Right forelimb (tissue), 1 donor: ENCODE results near the gene ZNG1C.
"Not testable (repeated sequence)": the region's sequence is repeated elsewhere in the genome, so short reads cannot be mapped to it uniquely, and the experiment has no call there.

Experiments used
- DNase-seq: peaks from one replicate; pipeline ENCODE4 v3.0.0-alpha.2; 2018

Gene ZNG1C

DNA sequence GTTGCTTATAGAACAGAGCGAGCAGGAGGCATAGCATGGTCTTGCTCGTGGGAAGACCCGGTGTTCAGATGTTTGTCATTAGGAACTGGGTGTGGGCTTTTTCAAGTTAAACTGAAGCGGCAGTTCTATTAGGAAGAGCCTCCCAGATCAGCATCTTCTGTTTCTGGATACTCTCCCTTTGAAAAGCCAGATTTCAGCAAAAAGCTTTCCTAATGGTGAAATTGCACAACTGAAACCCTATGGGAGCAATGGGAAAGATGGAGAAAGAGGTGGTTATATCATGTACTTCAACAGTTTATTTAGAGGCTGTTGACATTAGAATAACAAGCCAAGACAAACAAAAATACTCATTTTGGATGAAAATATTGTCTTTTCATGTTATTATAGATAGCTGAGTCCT is 102.2 kb downstream of the ZNG1C start:
- DNase-seq: not testable (repeated sequence)
